Neural cell (in vitro differentiated cells): Measurements from ENCODE around the gene RASSF9. TPM values are rescaled to one million over a fixed set of nuclear protein-coding genes. Genes with fewer than 3 reads are reported as not detected.

Experiments
- H2AFZ ChIP-seq: fragments of 200-600, 300-800 bp; sonication (generic), shearing (Covaris generic); 2 replicates; pipeline ENCODE4 v1.6.0; 2014; ENCODE audit warnings: low read depth, mild to moderate bottlenecking, antibody characterized with exemption, low read length, moderate library complexity
- H3F3A ChIP-seq: fragments of 200-600 bp; shearing (Covaris generic); 2 replicates; pipeline ENCODE4 v1.6.1; 2016; ENCODE audit warnings: mild to moderate bottlenecking, moderate library complexity, mixed read lengths, antibody characterized with exemption, low read length; ENCODE audit not compliant: insufficient read depth, poor library complexity, severe bottlenecking
- H3K27ac ChIP-seq: fragments of 200-600, 300-800 bp; sonication (generic), shearing (Covaris generic); 2 replicates; pipeline ENCODE4 v1.5.1; 2014; ENCODE audit warnings: mild to moderate bottlenecking, low read length, moderate library complexity
- H3K27me3 ChIP-seq: fragments of 300-800, 200-600 bp; sonication (generic), shearing (Covaris generic); 2 replicates; pipeline ENCODE4 v1.6.0; 2014; ENCODE audit warnings: mild to moderate bottlenecking, low read depth, low read length, moderate library complexity; ENCODE audit not compliant: insufficient read depth
- H3K36me3 ChIP-seq: fragments of 300-800, 200-600 bp; sonication (generic), shearing (Covaris generic); 2 replicates; pipeline ENCODE4 v1.5.1; 2014; ENCODE audit warnings: mild to moderate bottlenecking, antibody characterized with exemption, low read length, moderate library complexity; ENCODE audit not compliant: insufficient read depth
- H3K4me2 ChIP-seq: fragments of 300-800, 200-600 bp; sonication (generic), shearing (Covaris generic); 2 replicates; pipeline ENCODE4 v1.6.0; 2014; ENCODE audit warnings: mild to moderate bottlenecking, low read length
- H3K4me3 ChIP-seq: fragments of 300-800, 200-600 bp; sonication (generic), shearing (Covaris generic); 2 replicates; pipeline ENCODE4 v1.5.1; 2014; ENCODE audit warnings: mild to moderate bottlenecking, low read length, moderate library complexity
- H3K79me2 ChIP-seq: fragments of 200-600 bp; shearing (Covaris generic); replicated peaks from 2 replicates; pipeline ENCODE4 v1.6.0; 2014; ENCODE audit warnings: mild to moderate bottlenecking, low read length, moderate library complexity; ENCODE audit not compliant: insufficient read depth
- H3K9ac ChIP-seq: fragments of 300-800, 200-600 bp; sonication (generic), shearing (Covaris generic); 2 replicates; pipeline ENCODE4 v1.6.1; 2016; ENCODE audit warnings: mild to moderate bottlenecking, low read length, mixed read lengths
- H3K9me2 ChIP-seq: fragments of 200-600 bp; shearing (Covaris generic); 2 replicates; pipeline ENCODE4 v1.6.1; 2016; ENCODE audit warnings: mild to moderate bottlenecking, low read length, mixed read lengths; ENCODE audit not compliant: insufficient read depth
- H3K9me3 ChIP-seq: fragments of 200-600, 300-800 bp; sonication (generic), shearing (Covaris generic); 2 replicates; pipeline ENCODE4 v1.6.1; 2016; ENCODE audit warnings: mild to moderate bottlenecking, mixed run types, low read length, moderate library complexity, mixed read lengths
- H4K20me1 ChIP-seq: fragments of 200-600 bp; shearing (Covaris generic); 2 replicates; pipeline ENCODE4 v1.6.1; 2016; ENCODE audit warnings: mild to moderate bottlenecking, mixed run types; ENCODE audit not compliant: insufficient read depth
- EP300 ChIP-seq: fragments of 450-650 bp; conservative IDR thresholded peaks from 2 replicates; pipeline ENCODE4 v1.6.1; 2014; ENCODE audit warnings: antibody characterized with exemption, mild to moderate bottlenecking, moderate library complexity; ENCODE audit not compliant: poor library complexity, severe bottlenecking
- EZH2 ChIP-seq: fragments of 200-600, 300-800 bp; shearing (Covaris generic), sonication (generic); IDR thresholded peaks from 2 replicates; pipeline ENCODE4 v1.6.1; 2014; ENCODE audit warnings: antibody characterized with exemption, low read length, borderline replicate concordance, mild to moderate bottlenecking; ENCODE audit not compliant: insufficient read depth, poor library complexity, severe bottlenecking
- MXI1 ChIP-seq: fragments of 450-650 bp; conservative IDR thresholded peaks from 2 replicates; pipeline ENCODE4 v1.6.1; 2014; ENCODE audit warnings: antibody characterized with exemption, mild to moderate bottlenecking; ENCODE audit not compliant: poor library complexity, severe bottlenecking
- POLR2AphosphoS5 ChIP-seq: IDR thresholded peaks from 2 replicates; pipeline ENCODE4 v1.6.1; 2012
- RAD21 ChIP-seq: fragments of 450-650 bp; conservative IDR thresholded peaks from 2 replicates; pipeline ENCODE4 v1.6.1; 2014; ENCODE audit warnings: antibody characterized with exemption, mild to moderate bottlenecking, moderate library complexity
- SMC3 ChIP-seq: fragments of 450-650 bp; conservative IDR thresholded peaks from 2 replicates; pipeline ENCODE4 v1.6.1; 2014; ENCODE audit warnings: antibody characterized with exemption, mild to moderate bottlenecking, moderate library complexity; ENCODE audit not compliant: poor library complexity
- TAF1 ChIP-seq: IDR thresholded peaks from 2 replicates; pipeline ENCODE4 v1.6.1; 2012; ENCODE audit warnings: low read depth
- polyA plus RNA-seq: library from polyadenylated mRNA; depleted of rRNA; stranded (reverse); fragments of >200 nt; gene quantifications from 2 replicates; pipeline ENCODE4 v1.2.3, GENCODE V29; 2014
- TF ChIP-seq, protein P1 (sequence below): IDR thresholded peaks from 2 replicates; pipeline ENCODE4 v1.6.1; 2012; ENCODE audit warnings: borderline replicate concordance
- TF ChIP-seq, protein P2 (sequence below): fragments of 450-650 bp; IDR thresholded peaks from 2 replicates; pipeline ENCODE4 v1.5.1; 2014; ENCODE audit warnings: antibody characterized with exemption, mild to moderate bottlenecking, moderate library complexity; ENCODE audit not compliant: poor library complexity, severe bottlenecking

RASSF9 gene
- polyA plus RNA-seq, 1 donor from 2014 or later = 0.04 TPM

GRCh38 chr12:85765453-85765869 lies 70.7 kb downstream of the RASSF9 start:
- Histone ChIP-seq H2AFZ (no peak overlapping the region), H3F3A (no peaks in the 10 kb centered on the region), H3K4me3 (no peak overlapping the region), H3K79me2 (no peaks in the 10 kb centered on the region), H3K27ac (no peak overlapping the region), H3K27me3 (no peaks in the 10 kb centered on the region), H3K9ac (no peak overlapping the region), H4K20me1 (no peaks in the 10 kb centered on the region), H3K9me2 (no peaks in the 10 kb centered on the region), H3K4me2 (no peak overlapping the region), H3K9me3 (no peaks in the 10 kb centered on the region), H3K36me3 (no peaks in the 10 kb centered on the region)
- TF ChIP-seq EP300 (no peak), RAD21 (no peak)

DNA sequence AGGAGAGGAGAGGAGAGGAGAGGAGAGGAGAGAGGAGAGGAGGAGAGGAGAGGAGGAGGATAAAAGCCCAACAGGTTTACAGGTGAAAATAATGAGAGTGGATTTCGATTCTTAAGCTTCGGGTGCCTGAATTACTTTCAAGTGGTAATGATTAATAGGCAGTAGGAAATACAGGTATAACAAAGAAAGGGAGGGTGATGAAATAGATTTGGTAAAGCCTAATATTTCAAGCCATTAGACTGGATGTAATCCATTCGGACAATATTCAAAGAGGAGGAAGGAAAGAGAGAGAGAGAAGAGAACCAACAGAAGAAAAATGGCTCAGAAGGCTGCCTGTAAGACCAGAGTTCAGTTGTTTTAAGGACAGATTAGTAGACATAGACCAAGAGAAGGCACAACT lies 76.6 kb downstream of the RASSF9 start:
- Histone ChIP-seq H3K36me3 (no peaks in the 10 kb centered on the region), H4K20me1 (no peaks in the 10 kb centered on the region), H3K27ac (no peak overlapping the region), H3F3A (no peaks in the 10 kb centered on the region), H3K9me2 (no peaks in the 10 kb centered on the region), H3K4me2 (no peak overlapping the region), H3K4me3 (no peak overlapping the region), H3K79me2 (no peaks in the 10 kb centered on the region), H3K9me3 (no peaks in the 10 kb centered on the region), H3K27me3 (no peaks in the 10 kb centered on the region), H2AFZ (no peak overlapping the region), H3K9ac (no peak overlapping the region)
- no peak for TF ChIP-seq SMC3
- no peak for TF ChIP-seq MXI1
- TF ChIP-seq RAD21 = no peak
- no peak for TF ChIP-seq POLR2AphosphoS5
- TF ChIP-seq, protein P1, sequence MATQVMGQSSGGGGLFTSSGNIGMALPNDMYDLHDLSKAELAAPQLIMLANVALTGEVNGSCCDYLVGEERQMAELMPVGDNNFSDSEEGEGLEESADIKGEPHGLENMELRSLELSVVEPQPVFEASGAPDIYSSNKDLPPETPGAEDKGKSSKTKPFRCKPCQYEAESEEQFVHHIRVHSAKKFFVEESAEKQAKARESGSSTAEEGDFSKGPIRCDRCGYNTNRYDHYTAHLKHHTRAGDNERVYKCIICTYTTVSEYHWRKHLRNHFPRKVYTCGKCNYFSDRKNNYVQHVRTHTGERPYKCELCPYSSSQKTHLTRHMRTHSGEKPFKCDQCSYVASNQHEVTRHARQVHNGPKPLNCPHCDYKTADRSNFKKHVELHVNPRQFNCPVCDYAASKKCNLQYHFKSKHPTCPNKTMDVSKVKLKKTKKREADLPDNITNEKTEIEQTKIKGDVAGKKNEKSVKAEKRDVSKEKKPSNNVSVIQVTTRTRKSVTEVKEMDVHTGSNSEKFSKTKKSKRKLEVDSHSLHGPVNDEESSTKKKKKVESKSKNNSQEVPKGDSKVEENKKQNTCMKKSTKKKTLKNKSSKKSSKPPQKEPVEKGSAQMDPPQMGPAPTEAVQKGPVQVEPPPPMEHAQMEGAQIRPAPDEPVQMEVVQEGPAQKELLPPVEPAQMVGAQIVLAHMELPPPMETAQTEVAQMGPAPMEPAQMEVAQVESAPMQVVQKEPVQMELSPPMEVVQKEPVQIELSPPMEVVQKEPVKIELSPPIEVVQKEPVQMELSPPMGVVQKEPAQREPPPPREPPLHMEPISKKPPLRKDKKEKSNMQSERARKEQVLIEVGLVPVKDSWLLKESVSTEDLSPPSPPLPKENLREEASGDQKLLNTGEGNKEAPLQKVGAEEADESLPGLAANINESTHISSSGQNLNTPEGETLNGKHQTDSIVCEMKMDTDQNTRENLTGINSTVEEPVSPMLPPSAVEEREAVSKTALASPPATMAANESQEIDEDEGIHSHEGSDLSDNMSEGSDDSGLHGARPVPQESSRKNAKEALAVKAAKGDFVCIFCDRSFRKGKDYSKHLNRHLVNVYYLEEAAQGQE = no peak
- TF ChIP-seq TAF1 = no peak
- TF ChIP-seq, protein P2, sequence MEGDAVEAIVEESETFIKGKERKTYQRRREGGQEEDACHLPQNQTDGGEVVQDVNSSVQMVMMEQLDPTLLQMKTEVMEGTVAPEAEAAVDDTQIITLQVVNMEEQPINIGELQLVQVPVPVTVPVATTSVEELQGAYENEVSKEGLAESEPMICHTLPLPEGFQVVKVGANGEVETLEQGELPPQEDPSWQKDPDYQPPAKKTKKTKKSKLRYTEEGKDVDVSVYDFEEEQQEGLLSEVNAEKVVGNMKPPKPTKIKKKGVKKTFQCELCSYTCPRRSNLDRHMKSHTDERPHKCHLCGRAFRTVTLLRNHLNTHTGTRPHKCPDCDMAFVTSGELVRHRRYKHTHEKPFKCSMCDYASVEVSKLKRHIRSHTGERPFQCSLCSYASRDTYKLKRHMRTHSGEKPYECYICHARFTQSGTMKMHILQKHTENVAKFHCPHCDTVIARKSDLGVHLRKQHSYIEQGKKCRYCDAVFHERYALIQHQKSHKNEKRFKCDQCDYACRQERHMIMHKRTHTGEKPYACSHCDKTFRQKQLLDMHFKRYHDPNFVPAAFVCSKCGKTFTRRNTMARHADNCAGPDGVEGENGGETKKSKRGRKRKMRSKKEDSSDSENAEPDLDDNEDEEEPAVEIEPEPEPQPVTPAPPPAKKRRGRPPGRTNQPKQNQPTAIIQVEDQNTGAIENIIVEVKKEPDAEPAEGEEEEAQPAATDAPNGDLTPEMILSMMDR = no peak
- TF ChIP-seq EZH2 = no peak
- TF ChIP-seq EP300 = no peak

DNA sequence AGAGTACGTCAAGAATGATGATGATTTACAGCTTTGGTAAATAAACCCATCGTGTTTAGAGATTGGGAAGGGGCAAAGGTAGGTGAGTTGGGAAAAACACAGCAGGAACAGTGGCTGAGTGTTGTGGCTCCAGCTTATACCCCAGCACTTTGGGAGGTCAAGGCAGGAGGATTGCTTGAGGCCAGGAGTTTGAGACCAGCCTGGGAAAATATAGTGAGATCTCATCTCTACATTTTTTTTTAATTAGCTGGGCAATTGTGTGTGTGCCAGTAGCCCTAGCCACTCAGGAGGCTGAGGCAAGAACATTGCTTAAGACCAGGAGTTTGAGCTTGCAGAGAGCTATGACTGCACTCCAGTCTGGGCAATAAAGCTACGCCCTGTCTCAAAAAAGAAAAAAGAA lies 77.1 kb downstream of the RASSF9 start:
- H3K27me3 ChIP-seq = no peaks in the 10 kb centered on the region
- no peaks in the 10 kb centered on the region for H3K36me3 ChIP-seq
- H3K9ac ChIP-seq = no peak overlapping the region
- no peak overlapping the region for H3K27ac ChIP-seq
- no peak overlapping the region for H2AFZ ChIP-seq
- H3K79me2 ChIP-seq = no peaks in the 10 kb centered on the region
- no peak overlapping the region for H3K4me2 ChIP-seq
- H3K9me2 ChIP-seq = no peaks in the 10 kb centered on the region
- TF ChIP-seq TAF1 = no peak
- TF ChIP-seq POLR2AphosphoS5 = no peak
- TF ChIP-seq, protein P1 = no peak
- TF ChIP-seq, protein P2 = no peak
- no peak for TF ChIP-seq SMC3
- TF ChIP-seq EP300 = no peak
- no peak for TF ChIP-seq EZH2
- no peak for TF ChIP-seq MXI1
- TF ChIP-seq RAD21 = no peak
- H3K4me3 ChIP-seq = no peak overlapping the region
- no peaks in the 10 kb centered on the region for H4K20me1 ChIP-seq
- H3K9me3 ChIP-seq = no peaks in the 10 kb centered on the region
- H3F3A ChIP-seq = no peaks in the 10 kb centered on the region
